Measurements from ENCODE around the gene SUGCT. TPM values are rescaled to one million over a fixed set of nuclear protein-coding genes. Genes with fewer than 3 reads are reported as not detected.

SUGCT gene
- total RNA-seq = 1 to 10 TPM in 1 of 2 experiments, under 1 TPM in 1; 0.95 to 1.2 TPM
- 0.64 TPM for polyA plus RNA-seq (2013, experiment 1 of 2)
- polyA plus RNA-seq (2013, experiment 2 of 2) = 1.3 TPM
- total RNA-seq = 0 to 2.9 (median 1.2) reads per million in 172 experiments

- DNase-seq = peak; percentile 77 to 94 (median 84)
- Mint-ChIP-seq H3K27ac (peak within 1 kb of the TSS; percentile 97), H3K9me3 (no peaks in the 10 kb centered on the region), H3K36me3 (ENCODE audit: low read depth) (peaks cover 23% of the 10 kb centered on the region), H3K4me1 (ENCODE audit: low read depth) (peaks cover 43% of the 10 kb centered on the region), H3K27me3 (peaks cover 3% of the 10 kb centered on the region), H3K4me3 (peak within 1 kb of the TSS; percentile 100)
- ATAC-seq (ENCODE audit: poor library complexity) = peak; percentile 89
- POLR2A ChIA-PET = interaction anchor here (0.7 to 2.9 kb wide), 11 partner anchors 9 to 1226 kb away, joined by 3 to 41 read pairs (median 4); partner anchors contain the start of genes CDK13 and VPS41
- no peaks in the 10 kb centered on the region for H3K36me3 ChIP-seq (ENCODE audit: insufficient read depth, low read length)
- peaks cover 15% of the 10 kb centered on the region for H3K4me1 ChIP-seq (ENCODE audit: insufficient read depth, low read length)
- intact Hi-C loops (cut with DNase I, micrococcal nuclease) = loop anchor here (1.0 to 10.0 kb wide), 7 partner anchors 184 to 1220 kb away; partner anchors contain the start of genes CDK13 (in 1 of the 2) and YAE1 (in 1 of the 2)
- CTCF ChIA-PET = interaction anchor here (0.7 to 2.0 kb wide), 19 partner anchors 8 to 1226 kb away, joined by 3 to 17 read pairs (median 3); partner anchors contain the start of genes CDK13, RALA, VPS41 and YAE1
- peak; percentile 95 for TF ChIP-seq CTCF (IDR thresholded peaks at IDR 0.05)
- peaks cover 0 to under 1% of the 10 kb centered on the region in 2 experiments for H3K9me3 ChIP-seq (ENCODE audit: control insufficient read depth in 1 of 2, insufficient read depth in 1 of 2, low read length in 2 of 2)
- H3K27me3 ChIP-seq (ENCODE audit: control insufficient read depth in 1 of 2, insufficient read depth in 2 of 2, low read length in 2 of 2) = no peaks in the 10 kb centered on the region
- peak within 1 kb of the TSS; percentile 92 for H3K4me3 ChIP-seq (ENCODE audit: low read length)
- peak within 1 kb of the TSS; percentile 86 to 89 for H3K27ac ChIP-seq (ENCODE audit: low read depth in 1 of 2, low read length in 2 of 2)
Measured at GRCh38 chr7:40134428-40135316, at the start of gene SUGCT, which contains the start of gene MPLKIP. TSS of gene SUGCT (plus strand) at chr7:40135005. TSS of gene MPLKIP (minus strand) at chr7:40134622. CDS start at chr7:40134567, 55 bp downstream.

GRCh38 chr7:40092182-40092581 lies 42.6 kb upstream of the SUGCT start:
- POLR2A ChIA-PET = no interaction called here
- H3K36me3 ChIP-seq (ENCODE audit: insufficient read depth, low read length) = peaks cover 67% of the 10 kb centered on the region
- no peaks in the 10 kb centered on the region for H3K9me3 ChIP-seq (ENCODE audit: control insufficient read depth in 1 of 2, insufficient read depth in 1 of 2, low read length in 2 of 2)
- Mint-ChIP-seq H3K27ac (no peak overlapping the region), H3K27me3 (no peaks in the 10 kb centered on the region), H3K4me3 (no peak overlapping the region), H3K9me3 (no peaks in the 10 kb centered on the region), H3K36me3 (ENCODE audit: low read depth) (peaks cover 82% of the 10 kb centered on the region), H3K4me1 (ENCODE audit: low read depth) (no peaks in the 10 kb centered on the region)
- ATAC-seq (ENCODE audit: poor library complexity) (no peak), DNase-seq (no peak)
- intact Hi-C loops (cut with DNase I, micrococcal nuclease) = no loop called here
- no peak for TF ChIP-seq CTCF (IDR thresholded peaks at IDR 0.05)
- H3K27me3 ChIP-seq (ENCODE audit: control insufficient read depth in 1 of 2, insufficient read depth in 2 of 2, low read length in 2 of 2) = no peaks in the 10 kb centered on the region
- H3K4me3 ChIP-seq (ENCODE audit: low read length) = no peak overlapping the region
- no peaks in the 10 kb centered on the region for H3K4me1 ChIP-seq (ENCODE audit: insufficient read depth, low read length)
- H3K27ac ChIP-seq (ENCODE audit: low read depth in 1 of 2, low read length in 2 of 2) = no peak overlapping the region
- CTCF ChIA-PET = no interaction called here

- H3K27ac ChIP-seq (ENCODE audit: low read depth in 1 of 2, low read length in 2 of 2) = no peak overlapping the region
- Mint-ChIP-seq H3K4me1 (ENCODE audit: low read depth) (peaks cover 5% of the 10 kb centered on the region), H3K27ac (no peak overlapping the region), H3K4me3 (no peak overlapping the region), H3K9me3 (no peaks in the 10 kb centered on the region), H3K27me3 (no peaks in the 10 kb centered on the region), H3K36me3 (ENCODE audit: low read depth) (peaks cover 74% of the 10 kb centered on the region)
- no peaks in the 10 kb centered on the region for H3K9me3 ChIP-seq (ENCODE audit: control insufficient read depth in 1 of 2, insufficient read depth in 1 of 2, low read length in 2 of 2)
- ATAC-seq (ENCODE audit: poor library complexity) (no peak), DNase-seq (no peak)
- no peaks in the 10 kb centered on the region for H3K4me1 ChIP-seq (ENCODE audit: insufficient read depth, low read length)
- POLR2A ChIA-PET = no interaction called here
- no peaks in the 10 kb centered on the region for H3K27me3 ChIP-seq (ENCODE audit: control insufficient read depth in 1 of 2, insufficient read depth in 2 of 2, low read length in 2 of 2)
- CTCF ChIA-PET = interaction anchor here (0.5 to 0.7 kb wide), 2 partner anchors 43 to 1196 kb away, joined by 3 read pairs; no protein-coding TSS in a partner anchor
- no peak overlapping the region for H3K4me3 ChIP-seq (ENCODE audit: low read length)
- no peak for TF ChIP-seq CTCF (IDR thresholded peaks at IDR 0.05)
- peaks cover 57% of the 10 kb centered on the region for H3K36me3 ChIP-seq (ENCODE audit: insufficient read depth, low read length)
- intact Hi-C loops (cut with DNase I, micrococcal nuclease) = no loop called here
Measured at GRCh38 chr7:40093631-40094350, 41.0 kb upstream of the SUGCT start.
